ENCODE measurements around the gene INSRR.
A peak's percentile ranks its signal among the peaks of the same experiment; 100 is the strongest.

INSRR gene

GRCh38 chr1:156851779-156852417 lies 7.0 kb downstream of the INSRR start:
- DNase-seq (ENCODE audit: low read depth in 2 of 2): no peak

DNA sequence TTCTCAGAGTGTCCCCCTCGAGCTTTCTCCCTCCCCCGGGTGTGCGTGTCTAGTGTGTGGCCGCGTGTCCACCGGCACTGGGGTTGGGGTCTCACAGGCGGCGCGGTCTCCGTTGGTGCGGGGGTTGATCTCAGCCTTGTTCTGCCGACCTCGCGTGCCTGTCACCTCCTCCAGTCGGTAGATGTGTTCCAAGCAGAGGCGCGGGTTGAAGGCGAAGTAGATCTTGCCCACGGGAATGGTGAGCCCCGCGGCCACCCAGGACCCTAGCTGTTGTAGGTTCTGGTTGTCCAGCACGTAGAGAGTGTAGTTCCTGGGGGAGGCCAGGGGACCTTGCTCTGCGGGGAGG lies 9.8 kb downstream of the INSRR start:
- DNase-seq (ENCODE audit: low read depth in 2 of 2): no peak

GRCh38 chr1:156848461-156849150 lies 10.3 kb downstream of the INSRR start:
- DNase-seq (ENCODE audit: low read depth in 2 of 2): peak; percentile 31 to 52

GRCh38 chr1:156847591-156848460 lies 11.1 kb downstream of the INSRR start:
- no peak for DNase-seq (ENCODE audit: low read depth in 2 of 2)

- DNase-seq (ENCODE audit: low read depth in 2 of 2): no peak
These were observed 12.3 kb downstream of the INSRR start for GRCh38 chr1:156846643-156847042.

DNA sequence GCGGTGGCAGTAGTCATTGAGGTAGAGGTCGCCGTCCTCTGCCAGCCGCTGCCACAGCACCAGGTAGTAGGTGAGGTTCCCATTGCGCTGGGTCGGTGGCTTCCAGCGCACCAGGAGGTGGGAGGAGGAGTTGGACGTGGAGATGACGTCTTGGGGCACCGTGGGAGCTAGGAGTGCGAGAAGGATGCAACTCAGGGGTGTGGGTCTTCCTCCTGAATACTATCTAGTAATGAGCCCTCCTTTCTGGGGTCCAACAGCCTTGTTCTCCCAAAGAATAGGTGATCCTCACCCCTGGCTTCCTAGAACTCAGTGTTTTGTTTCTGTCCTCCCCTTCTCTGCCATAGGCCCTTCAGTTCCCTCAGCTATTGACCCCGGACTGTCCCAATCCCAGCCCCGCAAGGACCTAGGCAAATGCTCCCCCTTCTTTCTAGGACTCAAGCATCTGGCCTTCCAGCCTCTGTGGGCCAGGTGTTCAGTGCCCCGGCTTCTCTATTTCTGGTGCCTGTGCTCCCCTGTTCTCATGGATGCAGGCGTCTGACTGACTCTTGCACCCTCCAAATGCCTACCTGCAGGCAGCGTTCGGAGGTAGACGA lies 12.9 kb downstream of the INSRR start:
- no peak for DNase-seq (ENCODE audit: low read depth in 2 of 2)

GRCh38 chr1:156845055-156845952 lies 13.6 kb downstream of the INSRR start:
- no peak for DNase-seq (ENCODE audit: low read depth in 2 of 2)

DNA sequence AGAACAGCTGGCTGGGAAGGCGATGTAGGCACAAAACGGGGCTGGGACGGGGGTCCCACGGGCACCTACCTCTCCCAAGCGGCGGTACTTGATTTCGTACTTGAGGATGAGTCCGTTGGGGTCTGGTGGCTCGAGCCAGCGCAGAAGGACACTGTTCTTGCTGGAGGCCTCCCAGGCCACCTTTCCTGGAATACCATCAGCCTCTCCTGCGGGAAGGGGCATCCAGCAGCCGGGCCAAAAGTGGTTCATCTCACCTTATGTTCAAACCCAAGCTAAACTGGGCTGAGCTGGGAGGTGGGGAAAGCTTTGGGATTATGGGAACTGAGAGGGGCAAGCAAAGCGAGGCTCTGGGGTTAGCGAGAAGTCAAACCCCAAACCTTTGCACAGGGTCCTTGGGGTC lies 14.3 kb downstream of the INSRR start:
- DNase-seq (ENCODE audit: low read depth in 2 of 2): no peak

- DNase-seq (ENCODE audit: low read depth in 2 of 2): no peak
These were observed 14.8 kb downstream of the INSRR start for GRCh38 chr1:156844102-156844501.

GRCh38 chr1:156842618-156843300 lies 16.2 kb downstream of the INSRR start:
- DNase-seq (ENCODE audit: low read depth in 2 of 2): no peak

- DNase-seq (ENCODE audit: low read depth in 2 of 2): no peak
These were observed 17.5 kb downstream of the INSRR start for GRCh38 chr1:156841295-156841855.

GRCh38 chr1:156840898-156841279 lies 18.0 kb downstream of the INSRR start:
- DNase-seq (ENCODE audit: low read depth in 2 of 2): no peak

DNA sequence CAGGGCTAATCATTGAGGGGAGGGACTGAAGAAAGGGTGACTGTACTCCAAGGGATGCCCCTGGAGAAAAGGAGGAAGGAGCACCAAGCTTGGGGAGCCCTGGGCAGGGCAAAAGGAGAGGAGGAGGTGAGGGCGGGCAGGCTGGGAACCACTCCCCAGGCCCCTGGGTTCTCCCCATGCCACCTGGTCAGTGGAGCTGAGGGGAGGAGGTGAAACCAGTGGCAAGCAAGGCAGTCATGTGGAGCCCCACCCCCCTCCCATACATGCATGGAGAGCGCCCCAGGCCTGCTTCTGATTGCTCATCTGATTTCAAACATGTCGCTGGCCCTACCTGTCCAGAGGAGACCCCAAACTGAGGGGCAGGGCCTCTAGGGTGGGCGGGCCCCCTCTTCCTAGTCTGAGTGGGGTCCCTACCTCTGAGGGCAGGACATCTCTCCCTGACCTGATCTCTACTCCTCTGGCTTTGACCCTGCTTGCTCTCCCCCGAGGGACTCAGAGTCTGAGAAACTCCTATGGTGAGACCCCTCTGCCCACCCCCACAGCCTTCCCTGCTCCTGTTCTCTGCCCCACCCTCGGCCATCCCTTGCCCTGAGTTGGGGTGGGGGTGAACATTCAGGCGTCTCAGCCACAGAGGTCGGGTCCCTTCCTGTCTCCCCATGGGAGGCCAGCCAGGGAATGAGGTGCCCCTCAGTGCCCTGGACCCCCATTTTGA lies 18.6 kb downstream of the INSRR start:
- no peak for DNase-seq (ENCODE audit: low read depth in 2 of 2)

- DNase-seq (ENCODE audit: low read depth in 2 of 2): no peak
These were observed 19.3 kb downstream of the INSRR start for GRCh38 chr1:156839426-156840109.

- no peak for DNase-seq (ENCODE audit: low read depth in 2 of 2)
These were observed 19.9 kb downstream of the INSRR start for GRCh38 chr1:156838972-156839371.

GRCh38 chr1:156836892-156837291 lies 22.0 kb downstream of the INSRR start:
- no peak for DNase-seq (ENCODE audit: low read depth in 2 of 2)

GRCh38 chr1:156836041-156836654 lies 22.8 kb downstream of the INSRR start:
- no peak for DNase-seq (ENCODE audit: low read depth in 2 of 2)

DNA sequence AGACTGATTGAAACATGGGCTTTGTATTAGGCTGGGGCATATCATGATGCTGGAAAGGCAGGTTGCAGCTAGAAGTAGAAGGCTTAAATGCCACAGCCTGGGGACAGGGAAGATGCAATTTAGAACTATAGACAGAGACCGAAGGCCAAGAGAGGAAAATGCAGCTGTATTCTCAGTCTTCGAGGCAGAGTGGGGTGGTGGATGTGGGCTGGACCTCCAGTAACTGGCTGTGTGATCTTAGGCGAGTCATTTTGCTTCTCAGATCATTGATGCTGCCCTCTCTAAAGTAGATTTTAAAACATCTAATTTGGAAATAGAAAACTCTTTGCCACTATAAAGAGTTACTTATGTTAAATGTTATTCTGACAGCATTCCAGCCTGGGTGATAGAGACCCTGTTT lies 24.6 kb downstream of the INSRR start:
- no peak for DNase-seq (ENCODE audit: low read depth in 2 of 2)

- DNase-seq (ENCODE audit: low read depth in 2 of 2): no peak
These were observed 25.3 kb downstream of the INSRR start for GRCh38 chr1:156833603-156834002.
